Breast epithelium (tissue), 4 donors: ENCODE measurements around the gene IL17C. TPM values are rescaled to one million over a fixed set of nuclear protein-coding genes. Genes with fewer than 3 reads are reported as not detected.

Experiments
- DNase-seq, 2 donors: peaks; one replicate each; pipeline ENCODE4 v3.0.0-alpha.2; 2019; ENCODE audit warnings: low spot score in 2 of 2
- H3K27ac ChIP-seq, 2 donors: fragments of 200-600 bp; sonication (generic) in 1 of 2; one replicate each; pipeline ENCODE4 v1.5.1; 2016 to 2019; ENCODE audit warnings: mild to moderate bottlenecking in 1 of 2
- H3K27me3 ChIP-seq, 2 donors: fragments of 200-600 bp; sonication (generic) in 1 of 2; one replicate each; pipeline versions ENCODE4 v1.5.1 to v1.6.0; 2017 to 2019; ENCODE audit warnings: control low read depth in 1 of 2, mild to moderate bottlenecking in 1 of 2
- H3K36me3 ChIP-seq: fragments of 200-600 bp; one replicate; pipeline ENCODE4 v1.5.1; 2019
- H3K4me1 ChIP-seq, 2 donors: fragments of 200-600 bp; sonication (generic); one replicate each; pipeline ENCODE4 v1.5.1; 2016 to 2019; ENCODE audit warnings: control low read depth in 1 of 2
- H3K4me3 ChIP-seq, 3 donors: fragments of 200-600 bp; sonication (generic); 1 replicate in 2 of 3; 2 replicates in 1 of 3; pipeline ENCODE4 v1.5.1; 2016 to 2019; ENCODE audit warnings: mild to moderate bottlenecking in 3 of 3, moderate library complexity in 2 of 3
- H3K9me3 ChIP-seq, 2 donors: fragments of 200-600 bp; sonication (generic) in 1 of 2; one replicate each; pipeline ENCODE4 v1.5.1; 2016 to 2019; ENCODE audit warnings: control low read depth in 1 of 2
- POLR2A ChIP-seq: fragments of 450-650 bp; IDR thresholded peaks from one replicate; pipeline ENCODE4 v1.6.1; 2016; ENCODE audit warnings: antibody characterized with exemption, mild to moderate bottlenecking, moderate library complexity
- POLR2AphosphoS5 ChIP-seq, 3 donors: sonication (generic); formaldehyde crosslinking; IDR thresholded peaks; one replicate each; pipeline ENCODE4 v1.6.1; 2017; ENCODE audit warnings: antibody characterized with exemption in 3 of 3
- intact Hi-C: fragments of 100-400 bp; cut with DNase I; formaldehyde crosslinking; loops from one replicate; pipeline ENCODE4 v1.15.1; 2023; ENCODE audit warnings: low total_unique reads
- total RNA-seq, 3 donors: library from RNA; depleted of rRNA; stranded (reverse); fragments of >200 nt; gene quantifications; one replicate each; pipeline ENCODE4 v1.1.0, GENCODE V29; 2016
- TF ChIP-seq, protein P1 (sequence below), 3 donors: fragments of 450-650 bp; IDR thresholded peaks; one replicate each; pipeline ENCODE4 v1.5.1; 2016 to 2017; ENCODE audit warnings: antibody characterized with exemption in 3 of 3, mild to moderate bottlenecking in 3 of 3, moderate library complexity in 3 of 3

IL17C gene
- total RNA-seq, 3 donors from 2014 or later, result not detected

DNA sequence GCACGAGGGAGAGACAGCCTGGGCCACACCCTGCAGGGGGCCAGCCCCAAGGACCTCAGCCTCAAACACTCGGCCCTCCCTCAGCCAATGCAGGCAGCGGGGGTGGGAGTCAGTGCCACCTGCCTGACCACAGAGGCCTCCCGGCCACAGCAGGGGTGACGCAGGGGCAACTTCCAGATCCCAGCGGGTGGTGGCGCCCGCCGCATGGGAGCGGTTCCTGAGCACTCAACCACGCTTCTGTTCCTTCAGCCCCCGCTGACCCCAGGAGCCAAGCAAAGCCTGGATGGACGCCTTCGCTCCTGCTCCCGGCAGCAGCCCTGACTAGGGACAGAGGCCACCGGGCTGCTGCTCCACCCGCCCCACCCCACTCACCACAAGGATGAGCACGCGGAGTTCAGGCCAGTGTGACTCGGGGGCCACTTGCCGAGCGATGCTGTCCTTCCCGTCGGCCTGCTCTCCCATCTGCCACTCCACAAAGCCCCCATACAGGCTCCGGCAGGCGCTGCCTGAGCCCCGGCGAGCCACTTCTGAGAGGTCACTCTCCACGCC lies 17.4 kb downstream of the IL17C start:
- no peaks in the 10 kb centered on the region for H3K27me3 ChIP-seq
- no peak overlapping the region for H3K4me3 ChIP-seq
- no peaks in the 10 kb centered on the region for H3K9me3 ChIP-seq
- H3K27ac ChIP-seq, result no peak overlapping the region
- TF ChIP-seq, protein P1, sequence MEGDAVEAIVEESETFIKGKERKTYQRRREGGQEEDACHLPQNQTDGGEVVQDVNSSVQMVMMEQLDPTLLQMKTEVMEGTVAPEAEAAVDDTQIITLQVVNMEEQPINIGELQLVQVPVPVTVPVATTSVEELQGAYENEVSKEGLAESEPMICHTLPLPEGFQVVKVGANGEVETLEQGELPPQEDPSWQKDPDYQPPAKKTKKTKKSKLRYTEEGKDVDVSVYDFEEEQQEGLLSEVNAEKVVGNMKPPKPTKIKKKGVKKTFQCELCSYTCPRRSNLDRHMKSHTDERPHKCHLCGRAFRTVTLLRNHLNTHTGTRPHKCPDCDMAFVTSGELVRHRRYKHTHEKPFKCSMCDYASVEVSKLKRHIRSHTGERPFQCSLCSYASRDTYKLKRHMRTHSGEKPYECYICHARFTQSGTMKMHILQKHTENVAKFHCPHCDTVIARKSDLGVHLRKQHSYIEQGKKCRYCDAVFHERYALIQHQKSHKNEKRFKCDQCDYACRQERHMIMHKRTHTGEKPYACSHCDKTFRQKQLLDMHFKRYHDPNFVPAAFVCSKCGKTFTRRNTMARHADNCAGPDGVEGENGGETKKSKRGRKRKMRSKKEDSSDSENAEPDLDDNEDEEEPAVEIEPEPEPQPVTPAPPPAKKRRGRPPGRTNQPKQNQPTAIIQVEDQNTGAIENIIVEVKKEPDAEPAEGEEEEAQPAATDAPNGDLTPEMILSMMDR (IDR thresholded peaks at IDR 0.05), result no peak
- TF ChIP-seq POLR2A, result no peak
- peaks cover 3% of the 10 kb centered on the region in 2 donors for H3K4me1 ChIP-seq
- H3K36me3 ChIP-seq, result no peaks in the 10 kb centered on the region
- intact Hi-C loops, result no loop called here
- DNase-seq, result no peak

DNA sequence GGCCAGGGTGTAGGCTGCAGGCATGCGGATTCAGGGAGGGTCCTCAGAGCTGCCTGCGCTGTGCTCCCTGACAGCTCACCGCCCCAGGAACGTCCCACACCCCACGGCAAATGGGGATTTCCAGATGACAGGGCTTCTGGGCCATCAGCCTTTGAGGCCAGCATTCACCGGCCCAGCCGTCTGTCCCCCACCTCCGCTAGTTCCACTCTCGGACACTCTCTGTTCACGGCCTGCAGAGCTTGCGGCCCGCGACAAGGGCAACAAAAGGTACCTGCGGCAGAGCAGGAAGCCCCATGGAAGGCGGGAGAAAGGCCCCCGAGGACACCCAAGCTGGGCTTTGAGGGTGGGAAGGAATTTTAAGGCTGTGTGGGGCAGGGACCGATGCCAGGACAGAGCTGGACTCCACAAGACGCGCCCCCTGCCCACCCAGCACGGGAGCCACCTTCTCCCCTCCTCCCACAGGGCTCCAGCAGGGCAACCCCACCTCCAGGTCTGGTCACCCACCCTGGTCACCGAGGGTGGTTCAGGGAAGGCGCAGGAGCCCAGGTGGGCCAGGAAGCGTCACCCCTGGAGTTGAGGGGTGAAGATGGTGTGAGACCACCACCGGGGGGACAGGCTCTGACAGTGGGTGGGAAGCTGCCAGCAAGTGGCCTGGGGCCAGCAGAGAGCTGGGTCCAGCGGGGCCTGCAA lies 18.1 kb downstream of the IL17C start:
- Histone ChIP-seq H3K27me3 (no peaks in the 10 kb centered on the region), H3K4me1 (no peaks in the 10 kb centered on the region), H3K4me3 (no peak overlapping the region), H3K9me3 (no peaks in the 10 kb centered on the region), H3K36me3 (no peaks in the 10 kb centered on the region), H3K27ac (no peak overlapping the region)
- TF ChIP-seq, protein P1 (IDR thresholded peaks at IDR 0.05), result no peak
- TF ChIP-seq POLR2AphosphoS5 (IDR thresholded peaks at IDR 0.05) (no peak), POLR2A (no peak)
- intact Hi-C loops, result no loop called here
- no peak for DNase-seq

DNA sequence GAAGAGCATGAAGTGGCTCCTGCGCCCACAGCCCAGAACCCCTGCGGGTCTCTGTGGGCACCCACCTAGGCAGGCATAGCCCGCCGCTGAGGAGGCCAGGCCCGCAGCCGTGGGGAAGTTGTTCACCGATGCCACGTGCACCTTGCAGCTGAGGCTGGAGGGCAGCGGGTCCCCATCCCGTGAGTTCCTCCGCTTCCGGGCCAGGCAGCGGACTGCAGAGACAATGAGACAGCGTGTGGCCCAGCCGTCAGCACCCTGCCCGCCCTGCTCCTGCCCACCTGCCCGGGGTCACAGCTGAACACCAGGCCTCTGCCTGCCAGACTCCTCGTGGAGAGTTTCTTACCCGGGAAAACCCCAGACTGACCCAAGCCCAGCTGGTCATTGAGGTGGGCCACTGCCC lies 19.0 kb downstream of the IL17C start:
- no peaks in the 10 kb centered on the region for H3K36me3 ChIP-seq
- no peaks in the 10 kb centered on the region for H3K9me3 ChIP-seq
- no peaks in the 10 kb centered on the region for H3K27me3 ChIP-seq
- H3K4me3 ChIP-seq, result no peak overlapping the region
- no peaks in the 10 kb centered on the region for H3K4me1 ChIP-seq
- H3K27ac ChIP-seq, result no peak overlapping the region
- intact Hi-C loops, result no loop called here
- TF ChIP-seq POLR2AphosphoS5 (IDR thresholded peaks at IDR 0.05) (no peak), POLR2A (no peak)
- TF ChIP-seq, protein P1 (IDR thresholded peaks at IDR 0.05), result no peak
- DNase-seq, result no peak

DNA sequence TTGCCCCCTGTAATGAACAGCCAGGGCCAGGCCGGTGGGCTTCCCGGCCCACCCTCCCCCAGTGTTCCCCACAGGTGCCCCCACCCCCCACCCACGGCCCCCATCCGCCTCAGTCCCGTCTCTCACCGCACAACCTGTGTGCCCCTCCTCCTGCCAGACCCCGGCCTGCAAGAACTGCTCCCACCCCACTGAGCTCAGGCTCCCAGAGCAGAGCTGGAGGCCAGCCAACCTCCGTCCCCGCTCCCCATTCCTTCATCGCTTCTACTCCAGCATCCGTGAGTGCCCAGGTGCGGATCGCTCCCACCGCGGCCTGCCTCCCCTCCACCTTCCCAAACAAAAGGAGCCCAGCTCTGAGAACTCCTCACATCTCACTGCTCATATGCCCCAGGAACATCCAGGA lies 20.3 kb downstream of the IL17C start:
- intact Hi-C loops, result no loop called here
- Histone ChIP-seq H3K4me3 (no peak overlapping the region), H3K27ac (no peak overlapping the region), H3K9me3 (no peaks in the 10 kb centered on the region), H3K4me1 (no peaks in the 10 kb centered on the region), H3K27me3 (no peaks in the 10 kb centered on the region), H3K36me3 (no peaks in the 10 kb centered on the region)
- DNase-seq, result no peak
- TF ChIP-seq POLR2A (no peak), POLR2AphosphoS5 (IDR thresholded peaks at IDR 0.05) (no peak)
- TF ChIP-seq, protein P1 (IDR thresholded peaks at IDR 0.05), result no peak

DNA sequence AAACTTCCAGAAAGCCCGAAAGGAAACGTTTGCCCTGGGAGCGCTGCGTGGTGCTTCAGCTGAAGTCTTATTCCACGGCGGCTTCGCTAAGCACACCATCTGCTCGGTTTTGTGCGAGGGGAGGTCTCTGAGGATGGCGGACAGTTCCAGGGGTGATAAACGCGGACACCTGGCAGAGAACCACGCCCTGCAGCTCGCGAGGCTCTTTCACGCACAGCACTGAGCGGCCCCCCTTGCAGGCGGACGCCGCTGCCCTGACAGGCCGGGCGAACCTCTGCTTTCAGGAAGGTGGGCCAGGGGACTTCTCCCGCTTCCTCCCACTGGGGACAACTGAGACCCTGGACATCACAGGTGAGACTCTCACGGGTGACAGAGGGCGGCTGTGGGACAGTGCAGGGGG lies 20.8 kb downstream of the IL17C start:
- intact Hi-C loops, result no loop called here
- no peaks in the 10 kb centered on the region for H3K27me3 ChIP-seq
- H3K9me3 ChIP-seq, result no peaks in the 10 kb centered on the region
- TF ChIP-seq, protein P1 (IDR thresholded peaks at IDR 0.05), result no peak
- no peak for TF ChIP-seq POLR2AphosphoS5 (IDR thresholded peaks at IDR 0.05)
- no peak for TF ChIP-seq POLR2A
- no peak overlapping the region for H3K27ac ChIP-seq
- H3K4me1 ChIP-seq, result no peaks in the 10 kb centered on the region
- no peak overlapping the region for H3K4me3 ChIP-seq
- no peak for DNase-seq
- no peaks in the 10 kb centered on the region for H3K36me3 ChIP-seq
